GM19023 (cell line): Measurements from ENCODE around the gene HIRA.
A peak's percentile ranks its signal among the peaks of the same experiment; 100 is the strongest.
"Not testable (repeated sequence)": the region's sequence is repeated elsewhere in the genome, so short reads cannot be mapped to it uniquely, and the experiment has no call there.

Experiments
- ATAC-seq: cut with Tn5 transposase; IDR thresholded peaks from one replicate; pipeline ENCODE4 v1.9.1; 2021; ENCODE audit warnings: mild to moderate bottlenecking, moderate library complexity; ENCODE audit not compliant: unreplicated experiment

The HIRA gene

DNA sequence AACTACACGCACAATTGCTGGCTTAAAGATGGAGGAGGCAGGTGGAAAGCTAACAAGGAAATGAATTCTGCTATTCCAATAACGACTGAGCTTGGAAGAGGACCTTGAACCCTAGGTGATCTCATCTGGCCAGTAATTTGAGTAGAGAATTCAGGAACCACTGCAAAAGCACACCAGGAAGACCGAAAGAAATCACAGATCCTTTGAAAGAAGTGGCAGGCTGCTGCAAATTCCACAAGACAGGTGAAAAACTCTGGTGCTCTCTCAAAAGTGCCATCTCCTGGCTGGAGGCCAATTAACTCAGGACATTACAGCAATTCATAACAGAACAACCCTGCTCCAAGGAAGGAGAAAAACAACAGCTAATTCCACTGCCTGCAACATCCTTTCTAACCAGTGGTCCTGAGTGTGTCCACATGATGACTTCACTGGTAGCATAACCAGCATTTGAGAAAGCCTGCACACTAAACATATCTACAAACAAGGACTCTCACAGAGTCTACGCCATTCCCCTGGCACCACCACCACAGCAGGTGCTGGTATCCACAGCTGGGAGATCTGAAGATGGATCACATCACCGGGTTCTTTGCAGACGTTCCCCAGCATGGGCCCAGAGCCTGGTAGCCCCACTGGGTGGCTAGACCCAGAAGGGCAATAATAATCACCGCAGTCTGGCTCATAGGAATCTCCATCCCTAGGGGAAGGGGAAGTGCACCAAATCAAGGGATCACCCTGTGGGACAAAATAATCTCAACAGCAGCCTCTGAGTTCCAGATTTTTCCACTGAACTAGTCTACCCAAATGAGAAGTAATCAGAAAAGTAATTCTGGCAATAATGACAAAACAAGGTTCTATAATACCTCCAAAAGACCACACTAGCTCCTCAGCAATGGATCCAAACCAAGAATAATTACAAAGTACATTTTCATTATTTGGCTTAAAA is 95.1 kb downstream of the HIRA start:
- no peak for ATAC-seq

DNA sequence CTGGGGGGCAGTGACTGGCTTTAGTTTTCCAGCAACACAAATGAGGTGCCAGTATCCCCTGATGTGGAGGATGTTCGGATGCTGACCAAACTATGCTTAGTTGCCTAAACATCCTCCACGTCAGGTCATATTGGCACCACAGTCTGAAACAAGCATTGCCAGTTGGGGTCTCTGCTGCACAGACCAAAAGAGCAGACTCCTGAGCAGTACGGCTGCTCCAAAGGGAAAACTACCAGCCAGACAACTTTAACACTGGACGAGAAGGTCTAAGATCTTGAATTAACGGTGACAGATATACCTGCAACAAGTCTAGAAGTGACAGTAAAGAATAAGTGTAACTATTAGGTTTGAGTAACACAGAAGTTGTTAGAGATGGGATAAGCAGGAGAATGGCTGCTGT is 99.6 kb downstream of the HIRA start:
- ATAC-seq = no peak

GRCh38 chr22:19331474-19331873 is 100.1 kb downstream of the HIRA start:
- ATAC-seq = no peak

GRCh38 chr22:19330865-19331418 is 100.6 kb downstream of the HIRA start:
- no peak for ATAC-seq

- ATAC-seq = not testable (repeated sequence)
These were observed 101.3 kb downstream of the HIRA start for GRCh38 chr22:19330205-19330604.

GRCh38 chr22:19329454-19329853 is 102.1 kb downstream of the HIRA start:
- no peak for ATAC-seq

DNA sequence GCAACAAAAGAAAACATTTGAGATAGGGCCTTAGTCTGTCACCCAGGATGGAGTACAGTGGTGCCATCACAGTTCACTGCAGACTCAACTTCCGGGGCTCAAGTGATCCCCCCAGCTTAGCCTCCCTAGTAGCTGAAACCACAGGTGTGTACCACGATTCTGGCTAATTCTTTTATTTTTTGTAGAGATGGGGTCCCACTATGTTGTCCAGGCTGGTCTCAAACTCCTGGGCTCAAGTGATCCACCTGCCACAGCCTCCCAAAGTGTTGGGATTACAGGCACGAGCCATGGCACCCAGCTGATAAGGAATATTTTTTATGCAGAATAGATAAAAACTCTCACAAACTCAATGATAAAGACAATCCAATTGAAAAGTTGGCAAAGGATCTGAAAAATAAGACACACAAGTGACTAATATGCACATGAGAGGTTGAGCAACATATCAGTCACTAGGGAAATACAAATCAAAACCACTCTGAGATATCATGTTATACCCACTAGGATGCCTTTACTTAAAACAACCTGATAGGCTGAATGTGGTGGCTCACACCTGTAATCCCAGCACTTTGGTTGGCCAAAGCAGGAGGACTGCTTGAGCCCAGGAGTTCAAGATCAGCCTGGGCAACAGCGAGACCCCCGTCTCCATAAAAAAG is 106.1 kb downstream of the HIRA start:
- no peak for ATAC-seq

- not testable (repeated sequence) for ATAC-seq
These were observed 108.1 kb downstream of the HIRA start for GRCh38 chr22:19323420-19323819.

- ATAC-seq = no peak
These were observed 109.8 kb downstream of the HIRA start for GRCh38 chr22:19321757-19322156.

GRCh38 chr22:19320136-19320535 is 111.4 kb downstream of the HIRA start:
- not testable (repeated sequence) for ATAC-seq

GRCh38 chr22:19319281-19319680 is 112.3 kb downstream of the HIRA start:
- no peak for ATAC-seq

DNA sequence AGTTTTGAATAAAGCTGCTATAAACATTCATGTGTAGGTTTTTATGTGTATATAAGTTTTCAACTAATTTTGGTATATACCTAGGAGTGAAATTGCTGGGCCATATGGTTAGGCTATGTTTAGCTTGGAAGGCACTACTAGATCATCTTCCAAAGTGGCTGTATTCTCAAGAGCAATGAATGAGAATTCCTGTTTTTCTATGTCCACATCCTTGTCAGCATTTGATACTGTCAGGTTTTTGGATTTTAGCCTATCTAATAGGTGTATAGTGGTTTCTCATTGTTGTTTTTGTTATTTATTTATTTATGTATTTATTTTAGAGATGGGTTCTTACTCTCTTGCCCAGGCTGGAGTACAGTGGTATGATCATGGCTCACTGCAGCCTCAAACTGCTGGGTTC is 113.7 kb downstream of the HIRA start:
- no peak for ATAC-seq

DNA sequence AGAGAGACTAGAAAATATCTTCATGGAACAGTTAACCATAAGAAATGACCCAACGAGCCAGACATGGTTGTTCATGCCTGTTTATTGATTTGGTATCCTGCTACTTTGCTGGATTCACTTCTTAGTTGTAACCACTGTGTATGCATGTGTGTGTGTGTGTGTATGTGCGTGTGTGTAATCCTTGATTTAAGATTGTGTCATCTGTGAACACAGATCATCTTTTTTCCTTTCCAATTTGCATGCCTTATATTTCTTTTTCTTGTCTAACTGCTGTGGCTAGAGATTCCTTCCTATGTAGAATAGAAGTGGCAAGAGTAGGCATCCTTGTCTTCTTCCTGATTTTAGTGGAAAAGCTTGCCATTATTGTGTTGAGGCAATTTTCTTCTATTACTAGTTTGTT is 123.7 kb downstream of the HIRA start:
- ATAC-seq = no peak

- not testable (repeated sequence) for ATAC-seq
These were observed 125.0 kb downstream of the HIRA start for GRCh38 chr22:19306535-19306934.

DNA sequence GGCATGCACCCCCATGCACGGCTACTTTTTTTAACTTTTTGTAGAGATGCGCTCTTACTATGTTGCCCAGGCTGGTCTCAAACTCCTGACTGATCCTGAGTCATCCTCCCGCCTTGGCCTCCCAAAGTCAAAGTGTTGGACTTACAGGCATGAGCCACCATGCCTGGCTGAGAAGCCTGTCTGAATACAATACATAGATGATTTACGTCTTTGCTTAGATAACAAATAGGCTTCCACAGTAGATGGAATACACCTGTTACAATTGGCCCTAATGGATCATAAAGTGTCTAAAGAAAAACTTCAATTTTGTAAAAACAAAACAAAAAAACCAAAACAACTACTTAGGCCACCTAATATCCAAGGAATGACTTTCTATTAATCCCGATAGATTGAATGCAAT is 127.0 kb downstream of the HIRA start:
- no peak for ATAC-seq

DNA sequence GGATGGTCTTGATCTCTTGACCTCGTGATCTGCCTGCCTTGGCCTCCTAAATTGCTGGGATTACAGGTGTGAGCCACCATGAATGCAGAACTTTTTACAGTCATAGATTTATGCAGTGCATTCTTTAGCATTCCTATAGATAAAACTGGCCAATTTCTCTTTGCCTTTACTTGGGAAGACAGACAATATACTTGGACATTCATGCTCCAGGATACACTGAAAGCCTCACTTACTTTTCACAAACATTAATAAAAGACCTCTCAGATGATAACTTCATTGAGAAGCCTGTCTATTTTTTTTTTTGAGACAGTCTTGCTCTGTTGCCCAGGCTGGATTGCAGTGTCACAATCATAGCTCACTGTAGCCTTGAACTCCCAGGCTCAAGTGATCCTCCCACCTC is 127.7 kb downstream of the HIRA start:
- no peak for ATAC-seq

DNA sequence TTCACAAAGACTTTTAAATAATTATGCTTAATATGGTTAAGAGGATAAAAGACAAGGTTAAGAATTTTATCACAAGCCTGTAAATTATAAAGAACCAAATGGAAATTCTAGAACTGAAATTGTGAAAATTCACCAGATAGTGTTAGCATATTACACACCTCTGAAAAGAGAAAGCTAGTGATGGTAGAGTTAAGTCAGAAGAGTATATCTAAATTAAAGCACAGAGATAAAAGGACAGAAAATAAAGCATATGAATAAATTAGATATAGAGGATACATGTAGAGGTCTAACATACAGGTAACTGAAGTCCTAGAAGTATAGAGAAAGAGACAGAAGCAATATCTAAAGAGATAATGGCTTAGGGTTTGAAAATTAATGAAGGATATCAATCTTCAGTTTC is 135.8 kb downstream of the HIRA start:
- ATAC-seq = no peak

DNA sequence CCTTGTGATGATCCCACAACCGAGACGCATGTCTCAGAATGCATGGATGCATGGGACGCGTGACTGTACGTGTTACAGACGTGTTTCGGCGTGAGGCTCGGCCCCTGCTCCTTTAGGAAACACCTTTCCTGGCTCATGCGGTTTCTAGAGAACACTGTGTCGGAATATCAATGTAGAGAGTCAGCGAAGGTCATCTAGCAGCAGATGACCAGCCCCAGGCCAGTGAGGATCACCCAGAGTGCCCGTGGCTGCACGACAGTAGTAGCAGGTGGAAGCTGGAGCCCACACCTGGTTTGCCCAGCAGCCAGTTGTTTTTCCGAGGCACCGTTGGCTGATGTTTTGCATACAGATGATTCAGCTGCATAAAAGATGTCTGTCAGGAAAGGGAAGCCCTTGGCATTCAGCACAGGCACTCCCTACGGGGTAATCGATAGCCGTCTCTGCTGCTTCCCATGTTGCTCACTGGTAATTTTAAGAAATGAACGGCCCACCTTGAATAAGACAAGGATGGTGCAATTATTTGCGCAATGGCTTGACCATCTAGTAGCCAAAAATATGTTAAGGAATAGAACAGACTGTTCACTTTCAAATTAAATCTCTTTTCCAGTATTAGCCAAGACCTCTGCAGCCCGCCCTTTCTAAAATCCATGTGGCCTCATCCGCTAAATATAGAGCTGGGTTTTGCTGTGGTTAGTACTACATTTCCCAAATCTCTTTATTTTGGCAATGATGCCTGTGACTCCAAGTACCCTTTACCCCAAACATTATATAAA is 138.9 kb downstream of the HIRA start:
- ATAC-seq = no peak

GRCh38 chr22:19291580-19292457 is 139.7 kb downstream of the HIRA start, which contains the start of gene CLTCL1:
Gene CLTCL1, minus strand, starts transcription at chr22:19291719. Its CDS starts 78 bp downstream, at chr22:19291641.
- peak; percentile 67 for ATAC-seq

DNA sequence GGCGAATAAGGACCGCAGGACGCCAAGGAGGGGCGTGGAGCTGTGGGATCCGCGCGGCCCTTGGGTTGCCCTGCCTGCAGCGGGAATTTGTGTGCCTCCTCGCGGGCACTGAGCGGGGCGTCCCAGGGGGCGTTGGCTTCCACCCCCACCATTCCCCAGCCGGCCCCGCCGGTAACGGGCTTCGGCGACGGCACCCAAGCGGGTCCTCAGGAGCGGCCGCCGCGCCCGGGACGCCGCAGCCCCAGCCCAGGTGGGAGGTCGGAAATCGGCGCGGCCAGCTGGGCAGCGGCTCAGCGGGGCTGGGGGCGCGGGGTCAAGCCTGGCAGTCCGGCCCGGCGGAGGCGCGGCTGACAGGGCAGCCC is 140.3 kb downstream of the HIRA start:
- peak; percentile 28 for ATAC-seq
